ENCODE measurements around the gene CEP95. TPM values are rescaled to one million over a fixed set of nuclear protein-coding genes. Genes with fewer than 3 reads are reported as not detected.

Gene CEP95
- total RNA-seq, 1 experiment from 2014 or later = 57.2 TPM

GRCh38 chr17:64506201-64506575 is 589 bp upstream of the CEP95 start, which contains the start of gene DDX5:
Gene DDX5 (minus strand): TSS chr17:64506289. CDS start chr17:64506119, 170 bp downstream.
- Mint-ChIP-seq H3K27me3 (ENCODE audit: insufficient read depth, unreplicated experiment) (no peaks in the 10 kb centered on the region), H3K36me3 (ENCODE audit: insufficient read depth, unreplicated experiment) (peaks cover 76% of the 10 kb centered on the region), H3K4me3 (ENCODE audit: unreplicated experiment) (peak within 1 kb of the TSS; percentile 99), H3K9me3 (ENCODE audit: unreplicated experiment) (no peaks in the 10 kb centered on the region), H3K27ac (ENCODE audit: low read depth, unreplicated experiment) (peak within 1 kb of the TSS; percentile 100), H3K4me1 (ENCODE audit: insufficient read depth, unreplicated experiment) (peaks cover 40% of the 10 kb centered on the region)
- TF ChIP-seq CTCF (IDR thresholded peaks at IDR 0.05; ENCODE audit: unreplicated experiment) = no peak
- intact Hi-C loops (cut with micrococcal nuclease) = loop anchor here (2.0 kb wide), 1 partner anchor 143 kb away; no protein-coding TSS in a partner anchor
- no TSS peak for BruUV-seq (replicated peaks)
- DNase-seq (ENCODE audit: unreplicated experiment) = peak; percentile 99
- CTCF ChIA-PET = interaction anchor here (0.6 to 1.7 kb wide), 5 partner anchors 15 to 599 kb away, joined by 3 to 8 read pairs (median 3); no protein-coding TSS in a partner anchor
- POLR2A ChIA-PET = interaction anchor here (0.6 to 6.5 kb wide), 60 partner anchors 9 to 765 kb away, joined by 3 to 225 read pairs (median 5); partner anchors contain the start of genes CCDC47, POLG2, SMARCD2 and SMURF2

GRCh38 chr17:64507413-64507782 is 621 bp downstream of the CEP95 start:
- CTCF ChIA-PET = interaction anchor here (0.6 to 1.7 kb wide), 7 partner anchors 9 to 669 kb away, joined by 3 to 8 read pairs (median 5); no protein-coding TSS in a partner anchor
- Mint-ChIP-seq H3K9me3 (ENCODE audit: unreplicated experiment) (no peaks in the 10 kb centered on the region), H3K36me3 (ENCODE audit: insufficient read depth, unreplicated experiment) (peaks cover 76% of the 10 kb centered on the region), H3K4me1 (ENCODE audit: insufficient read depth, unreplicated experiment) (peaks cover 28% of the 10 kb centered on the region), H3K4me3 (ENCODE audit: unreplicated experiment) (peak overlapping the region; percentile 99), H3K27ac (ENCODE audit: low read depth, unreplicated experiment) (peak overlapping the region; percentile 100), H3K27me3 (ENCODE audit: insufficient read depth, unreplicated experiment) (no peaks in the 10 kb centered on the region)
- no TSS peak for BruUV-seq (replicated peaks)
- peak; percentile 25 for TF ChIP-seq CTCF (IDR thresholded peaks at IDR 0.05; ENCODE audit: unreplicated experiment)
- peak; percentile 72 for DNase-seq (ENCODE audit: unreplicated experiment)
- POLR2A ChIA-PET = interaction anchor here (0.5 to 6.5 kb wide), 36 partner anchors 8 to 773 kb away, joined by 3 to 225 read pairs (median 8); partner anchors contain the start of genes CCDC47, POLG2, SMARCD2 and SMURF2
- intact Hi-C loops (cut with micrococcal nuclease) = loop anchor here (1.0 to 2.0 kb wide), 2 partner anchors 87 to 141 kb away; no protein-coding TSS in a partner anchor

- peak overlapping the region; percentile 99 for H3K4me3 Mint-ChIP-seq (ENCODE audit: unreplicated experiment)
- DNase-seq (ENCODE audit: unreplicated experiment) = no peak
- H3K36me3 Mint-ChIP-seq (ENCODE audit: insufficient read depth, unreplicated experiment) = peaks cover 71% of the 10 kb centered on the region
- H3K27me3 Mint-ChIP-seq (ENCODE audit: insufficient read depth, unreplicated experiment) = no peaks in the 10 kb centered on the region
- peaks cover 16% of the 10 kb centered on the region for H3K4me1 Mint-ChIP-seq (ENCODE audit: insufficient read depth, unreplicated experiment)
- no peaks in the 10 kb centered on the region for H3K9me3 Mint-ChIP-seq (ENCODE audit: unreplicated experiment)
- no peak for TF ChIP-seq CTCF (IDR thresholded peaks at IDR 0.05; ENCODE audit: unreplicated experiment)
- intact Hi-C loops (cut with micrococcal nuclease) = no loop called here
- POLR2A ChIA-PET = interaction anchor here (1.2 kb wide), 1 partner anchor 12 kb away, joined by 4 read pairs; the partner anchor contains the start of gene POLG2
- no peak overlapping the region for H3K27ac Mint-ChIP-seq (ENCODE audit: low read depth, unreplicated experiment)
- BruUV-seq (replicated peaks) = no TSS peak
- CTCF ChIA-PET = no interaction called here
These were observed 1.9 kb downstream of the CEP95 start for GRCh38 chr17:64508683-64509082.

- H3K27me3 Mint-ChIP-seq (ENCODE audit: insufficient read depth, unreplicated experiment) = no peaks in the 10 kb centered on the region
- no peak overlapping the region for H3K27ac Mint-ChIP-seq (ENCODE audit: low read depth, unreplicated experiment)
- H3K4me3 Mint-ChIP-seq (ENCODE audit: unreplicated experiment) = peak overlapping the region; percentile 99
- TF ChIP-seq CTCF (IDR thresholded peaks at IDR 0.05; ENCODE audit: unreplicated experiment) = no peak
- intact Hi-C loops (cut with micrococcal nuclease) = no loop called here
- peaks cover 71% of the 10 kb centered on the region for H3K36me3 Mint-ChIP-seq (ENCODE audit: insufficient read depth, unreplicated experiment)
- peaks cover 11% of the 10 kb centered on the region for H3K4me1 Mint-ChIP-seq (ENCODE audit: insufficient read depth, unreplicated experiment)
- no peaks in the 10 kb centered on the region for H3K9me3 Mint-ChIP-seq (ENCODE audit: unreplicated experiment)
- ChIA-PET POLR2A (interaction anchor here (1.2 kb wide), 1 partner anchor 12 kb away, joined by 4 read pairs; the partner anchor contains the start of gene POLG2), CTCF (interaction anchor here (0.6 kb wide), 1 partner anchor 210 kb away, joined by 3 read pairs; no protein-coding TSS in a partner anchor)
- DNase-seq (ENCODE audit: unreplicated experiment) = no peak
- BruUV-seq (replicated peaks) = no TSS peak
These were observed 2.4 kb downstream of the CEP95 start for GRCh38 chr17:64509179-64509578.

All from MCF 10A (cell line).